Left lung (tissue), 10 donors: ENCODE results near the gene MMP23B. TPM values are rescaled to one million over a fixed set of nuclear protein-coding genes. Genes with fewer than 3 reads are reported as not detected.

ENCODE experiments used
- ATAC-seq: fragments of 200-7000 bp; cut with Tn5 transposase; one replicate; pipeline ENCODE4 v1.9.1; 2020; ENCODE audit warnings: moderate library complexity
- DNase-seq, 4 donors: peaks; one replicate each; pipeline ENCODE4 v3.0.0-alpha.2; 2013 to 2020
- H3K27ac ChIP-seq, 2 donors: fragments of 200-600 bp; sonication (generic) in 1 of 2; one replicate each; pipeline versions ENCODE4 v1.5.0 to v1.8.0; 2020 to 2021
- H3K27me3 ChIP-seq, 2 donors: fragments of 200-600 bp; sonication (generic) in 1 of 2; one replicate each; pipeline versions ENCODE4 v1.5.0 to v1.8.0; 2020 to 2021
- H3K36me3 ChIP-seq, 2 donors: fragments of 200-600 bp; sonication (generic) in 1 of 2; one replicate each; pipeline versions ENCODE4 v1.5.0 to v1.8.0; 2020 to 2021
- H3K4me1 ChIP-seq, 2 donors: fragments of 200-600 bp; one replicate each; pipeline ENCODE4 v1.8.0; 2021
- H3K4me3 ChIP-seq, 2 donors: fragments of 200-600 bp; sonication (generic) in 1 of 2; one replicate each; pipeline versions ENCODE4 v1.5.0 to v1.8.0; 2020 to 2021; ENCODE audit warnings: mild to moderate bottlenecking in 1 of 2
- H3K9me3 ChIP-seq, 2 donors: fragments of 200-600 bp; sonication (generic) in 1 of 2; one replicate each; pipeline versions ENCODE4 v1.5.0 to v1.8.0; 2020 to 2021
- CTCF ChIP-seq, 2 donors: fragments of 200-600 bp; sonication (generic) in 1 of 2; IDR thresholded peaks; one replicate each; pipeline versions ENCODE4 v1.5.0 to v1.8.0; 2021; ENCODE audit warnings: antibody characterized with exemption in 2 of 2
- intact Hi-C, 2 donors: fragments of 100-400 bp; cut with DNase I; formaldehyde crosslinking; loops; one replicate each; pipeline versions ENCODE4 v1.11.2 to v1.14.2; 2022
- polyA plus RNA-seq, 6 donors: library from polyadenylated mRNA; unstranded; fragments of 120-200 nt; gene quantifications; one replicate each; pipeline ENCODE4 v1.2.1, GENCODE V29; 2013; ENCODE audit not compliant: insufficient read length in 6 of 6
- total RNA-seq, 2 donors: library from RNA; stranded (reverse); fragmentation: NEBNext Ultra II Directional; extraction: Animal tissue kit (Norgen Biotek cat#: 25700); gene quantifications; one replicate each; pipeline ENCODE4 v1.2.1, GENCODE V29; 2021
- donor health status: DM: no; HTN: yes; CAD: no.
- donor health status: DM: no; HTN: no; CAD: no.

Gene MMP23B
- total and polyA plus RNA-seq, 8 donors: 31.9 to 96.9 (median 56.1) TPM

GRCh38 chr1:1680031-1680911 is 48.3 kb downstream of the MMP23B start:
- Histone ChIP-seq H3K9me3 (no peaks in the 10 kb centered on the region), H3K27me3 (no peaks in the 10 kb centered on the region), H3K4me1 (peaks cover 0 to 16% of the 10 kb centered on the region in 2 donors), H3K36me3 (peaks cover 0 to 4% of the 10 kb centered on the region in 2 donors), H3K4me3 (no peak overlapping the region), H3K27ac (no peak overlapping the region)
- intact Hi-C loops: no loop called here
- peak in 2 of 4 donors; percentile 17 to 47 for DNase-seq
- ATAC-seq: no peak
- no peak for TF ChIP-seq CTCF (IDR thresholded peaks at IDR 0.05)

- DNase-seq (peak in 2 of 4 donors; percentile 11 to 14), ATAC-seq (no peak)
- H3K27ac ChIP-seq: no peak overlapping the region
- H3K4me1 ChIP-seq: peaks cover 0 to 22% of the 10 kb centered on the region in 2 donors
- no peak overlapping the region for H3K4me3 ChIP-seq
- H3K36me3 ChIP-seq: peaks cover 0 to 4% of the 10 kb centered on the region in 2 donors
- no peak for TF ChIP-seq CTCF (IDR thresholded peaks at IDR 0.05)
- no peaks in the 10 kb centered on the region for H3K9me3 ChIP-seq
- H3K27me3 ChIP-seq: no peaks in the 10 kb centered on the region
- intact Hi-C loops: no loop called here
Observed at GRCh38 chr1:1680912-1681273, 48.9 kb downstream of the MMP23B start.

- peak in 1 of 4 donors; percentile 55 for DNase-seq
- peak; percentile 13 for ATAC-seq
- no peak overlapping the region for H3K27ac ChIP-seq
Observed at GRCh38 chr1:1683104-1683905, 51.3 kb downstream of the MMP23B start.

More at GRCh38 chr1:1683104-1683905, 51.3 kb downstream of the MMP23B start:
- Histone ChIP-seq H3K27me3 (no peaks in the 10 kb centered on the region), H3K9me3 (no peaks in the 10 kb centered on the region), H3K4me1 (peaks cover 0 to 32% of the 10 kb centered on the region in 2 donors), H3K36me3 (peaks cover 0 to 4% of the 10 kb centered on the region in 2 donors), H3K4me3 (no peak overlapping the region)
- no peak for TF ChIP-seq CTCF (IDR thresholded peaks at IDR 0.05)
- intact Hi-C loops: no loop called here

Other genes with a start within 250 kb of the MMP23B start
- gene CCNL2, start 232.8 kb upstream of the MMP23B start, total RNA-seq: 100 to 1,000 TPM; 142 to 161 TPM
- 100 to 1,000 TPM; 250 to 405 (median 339) TPM for gene CCNL2, start 232.8 kb upstream of the MMP23B start, polyA plus RNA-seq
- gene MRPL20, start 224.9 kb upstream of the MMP23B start, total RNA-seq: 100 to 1,000 TPM in 1 of 2 donors, 10 to 100 TPM in 1; 69.5 to 103 TPM
- 100 to 1,000 TPM in 3 of 6 donors, 10 to 100 TPM in 3; 90.8 to 145 (median 99.8) TPM for gene MRPL20, start 224.9 kb upstream of the MMP23B start, polyA plus RNA-seq
- gene ANKRD65, start 210.9 kb upstream of the MMP23B start, total RNA-seq: 10 to 100 TPM; 18.4 to 35.2 TPM
- gene ANKRD65, start 210.9 kb upstream of the MMP23B start, polyA plus RNA-seq: 10 to 100 TPM; 25.7 to 41.6 (median 31.7) TPM
- gene VWA1, start 196.5 kb upstream of the MMP23B start, total RNA-seq: 100 to 1,000 TPM; 113 to 147 TPM
- gene VWA1, start 196.5 kb upstream of the MMP23B start, polyA plus RNA-seq: 100 to 1,000 TPM in 1 of 6 donors, 10 to 100 TPM in 5; 50.0 to 104 (median 60.9) TPM
- 10 to 100 TPM in 1 of 2 donors, 1 to 10 TPM in 1; 9.9 to 14.9 TPM for gene ATAD3C, start 182.5 kb upstream of the MMP23B start, total RNA-seq
- 1 to 10 TPM in 5 of 6 donors, under 1 TPM in 1; 0.88 to 4.5 (median 3.1) TPM for gene ATAD3C, start 182.5 kb upstream of the MMP23B start, polyA plus RNA-seq
- 10 to 100 TPM; 19.4 to 30.7 TPM for gene ATAD3B, start 160.4 kb upstream of the MMP23B start, total RNA-seq
- gene ATAD3B, start 160.4 kb upstream of the MMP23B start, polyA plus RNA-seq: 10 to 100 TPM; 14.5 to 24.1 (median 18.3) TPM
- gene ATAD3A, start 120.0 kb upstream of the MMP23B start, total RNA-seq: 10 to 100 TPM; 27.1 to 37.8 TPM
- 10 to 100 TPM; 12.1 to 27.8 (median 17.7) TPM for gene ATAD3A, start 120.0 kb upstream of the MMP23B start, polyA plus RNA-seq
- 1 to 10 TPM; 2.6 to 3.5 TPM for gene TMEM240, start 91.5 kb upstream of the MMP23B start, total RNA-seq
- gene TMEM240, start 91.5 kb upstream of the MMP23B start, polyA plus RNA-seq: 1 to 10 TPM; 3.7 to 6.9 (median 4.6) TPM
- gene SSU72, start 57.3 kb upstream of the MMP23B start, total RNA-seq: 100 to 1,000 TPM; 120 to 141 TPM
- gene SSU72, start 57.3 kb upstream of the MMP23B start, polyA plus RNA-seq: 10 to 100 TPM; 65.2 to 87.9 (median 69.2) TPM
- 10 to 100 TPM in 1 of 2 donors, 1 to 10 TPM in 1; 7.7 to 12.2 TPM for gene FNDC10, start 32.0 kb upstream of the MMP23B start, total RNA-seq
- gene FNDC10, start 32.0 kb upstream of the MMP23B start, polyA plus RNA-seq: 1 to 10 TPM; 1.2 to 2.9 (median 2.1) TPM
- 10 to 100 TPM; 55.3 to 73.5 TPM for gene MIB2, start 16.7 kb upstream of the MMP23B start, total RNA-seq
- gene MIB2, start 16.7 kb upstream of the MMP23B start, polyA plus RNA-seq: 100 to 1,000 TPM in 1 of 6 donors, 10 to 100 TPM in 5; 43.2 to 118 (median 61.4) TPM
- 10 to 100 TPM; 16.3 to 23.2 TPM for gene CDK11B, start 26.8 kb downstream of the MMP23B start, total RNA-seq
- 10 to 100 TPM; 39.5 to 46.8 (median 40.8) TPM for gene CDK11B, start 26.8 kb downstream of the MMP23B start, polyA plus RNA-seq
- 10 to 100 TPM; 45.7 to 55.4 TPM for gene SLC35E2B, start 60.6 kb downstream of the MMP23B start, total RNA-seq
- 100 to 1,000 TPM in 1 of 6 donors, 10 to 100 TPM in 5; 74.1 to 109 (median 91.3) TPM for gene SLC35E2B, start 60.6 kb downstream of the MMP23B start, polyA plus RNA-seq
- 10 to 100 TPM; 21.1 to 43.2 TPM for gene CDK11A, start 92.2 kb downstream of the MMP23B start, total RNA-seq
- 10 to 100 TPM; 29.3 to 45.7 (median 37.8) TPM for gene CDK11A, start 92.2 kb downstream of the MMP23B start, polyA plus RNA-seq
- 100 to 1,000 TPM in 1 of 2 donors, 10 to 100 TPM in 1; 82.3 to 126 TPM for gene NADK, start 146.3 kb downstream of the MMP23B start, total RNA-seq
- gene NADK, start 146.3 kb downstream of the MMP23B start, polyA plus RNA-seq: 10 to 100 TPM; 37.2 to 58.2 (median 42.4) TPM